ENCODE results near the gene PAK4.

Gene PAK4

GRCh38 chr19:39125554-39126311 lies at the start of gene PAK4:
PAK4 (plus strand) TSS chr19:39125786; CDS start chr19:39169554, 43,768 bp downstream.
- peak; percentile 40 for TF ChIP-seq POLR2A (IDR thresholded peaks at IDR 0.05; ENCODE audit: extremely low read depth, insufficient read length)
- no peak for TF ChIP-seq MYC (IDR thresholded peaks at IDR 0.05; ENCODE audit: low read depth, low read length)
- 0 out of 2 replicates have a peak, but pooled peaks have one; percentile 9 for TF ChIP-seq MAX (IDR thresholded peaks at IDR 0.05; ENCODE audit: low read depth, low read length)
- peak; percentile 94 for DNase-seq (ENCODE audit: low read depth)
- peak within 1 kb of the TSS; percentile 68 for H3K4me3 ChIP-seq (ENCODE audit: low read depth, low read length)

GRCh38 chr19:39077323-39077722 lies 48.3 kb upstream of the PAK4 start:
- DNase-seq (ENCODE audit: low read depth) = no peak
- TF ChIP-seq MAX (IDR thresholded peaks at IDR 0.05; ENCODE audit: low read depth, low read length) (no peak), CTCF (IDR thresholded peaks at IDR 0.05; ENCODE audit: low read depth, low read length) (no peak), MYC (IDR thresholded peaks at IDR 0.05; ENCODE audit: low read depth, low read length) (no peak), POLR2A (IDR thresholded peaks at IDR 0.05; ENCODE audit: extremely low read depth, insufficient read length) (no peak)
- H3K4me3 ChIP-seq (ENCODE audit: low read depth, low read length) = no peak overlapping the region

DNA sequence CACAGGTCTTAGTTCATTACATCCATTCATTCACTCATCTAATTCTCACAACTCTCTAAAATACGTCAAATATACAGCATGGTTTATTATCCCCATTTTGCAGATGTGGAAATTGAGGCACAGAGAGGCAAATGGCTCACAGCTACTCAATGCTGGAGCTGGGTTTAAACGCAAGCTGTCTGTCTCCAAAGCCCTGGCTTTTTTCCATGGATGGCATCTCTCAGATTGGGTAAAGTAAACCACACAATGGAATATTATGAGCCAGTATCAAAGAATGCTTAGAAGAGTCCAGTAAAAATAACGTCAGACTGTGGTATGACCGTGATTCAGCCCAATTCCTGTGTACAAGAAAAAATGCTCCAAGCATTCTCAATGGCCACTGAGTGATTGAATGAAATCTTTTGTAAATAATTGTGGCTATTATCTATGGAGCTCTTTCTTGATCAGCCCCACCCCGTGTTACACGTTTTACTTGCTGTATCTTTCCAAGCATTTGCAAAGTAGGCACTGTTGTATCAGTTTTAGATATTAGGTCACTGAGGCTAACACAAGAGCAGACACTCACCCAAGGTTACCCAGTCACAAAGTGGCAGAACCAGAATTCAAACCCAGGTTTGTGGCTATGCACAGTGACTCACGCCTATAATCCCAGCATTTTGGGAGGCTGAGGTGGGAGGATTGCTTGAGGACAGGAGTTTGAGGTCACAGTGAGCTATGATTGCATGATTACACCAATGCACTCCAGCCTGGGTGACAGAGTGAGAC lies 47.0 kb upstream of the PAK4 start:
- H3K4me3 ChIP-seq (ENCODE audit: low read depth, low read length) = no peak overlapping the region
- DNase-seq (ENCODE audit: low read depth) = no peak
- TF ChIP-seq MYC (IDR thresholded peaks at IDR 0.05; ENCODE audit: low read depth, low read length) = no peak
- no peak for TF ChIP-seq MAX (IDR thresholded peaks at IDR 0.05; ENCODE audit: low read depth, low read length)
- no peak for TF ChIP-seq POLR2A (IDR thresholded peaks at IDR 0.05; ENCODE audit: extremely low read depth, insufficient read length)
- no peak for TF ChIP-seq CTCF (IDR thresholded peaks at IDR 0.05; ENCODE audit: low read depth, low read length)

- no peak overlapping the region for H3K4me3 ChIP-seq (ENCODE audit: low read depth, low read length)
- TF ChIP-seq MAX (IDR thresholded peaks at IDR 0.05; ENCODE audit: low read depth, low read length) (no peak), POLR2A (IDR thresholded peaks at IDR 0.05; ENCODE audit: extremely low read depth, insufficient read length) (no peak), CTCF (IDR thresholded peaks at IDR 0.05; ENCODE audit: low read depth, low read length) (no peak), MYC (IDR thresholded peaks at IDR 0.05; ENCODE audit: low read depth, low read length) (no peak)
- no peak for DNase-seq (ENCODE audit: low read depth)
These were observed 45.2 kb upstream of the PAK4 start for GRCh38 chr19:39080431-39080830.

- H3K4me3 ChIP-seq (ENCODE audit: low read depth, low read length) = no peak overlapping the region
- no peak for DNase-seq (ENCODE audit: low read depth)
- TF ChIP-seq POLR2A (IDR thresholded peaks at IDR 0.05; ENCODE audit: extremely low read depth, insufficient read length) = no peak
- no peak for TF ChIP-seq MYC (IDR thresholded peaks at IDR 0.05; ENCODE audit: low read depth, low read length)
- TF ChIP-seq MAX (IDR thresholded peaks at IDR 0.05; ENCODE audit: low read depth, low read length) = no peak
- TF ChIP-seq CTCF (IDR thresholded peaks at IDR 0.05; ENCODE audit: low read depth, low read length) = no peak
These were observed 43.4 kb upstream of the PAK4 start for GRCh38 chr19:39082167-39082566.

Data from NB4 (cell line).